Measurements from ENCODE around the gene USP6NL. TPM values are rescaled to one million over a fixed set of nuclear protein-coding genes. Genes with fewer than 3 reads are reported as not detected.

USP6NL gene
- total RNA-seq, 2 experiments from 2014 or later: 0.49 to 1.1 TPM

Other genes with a start within 250 kb of the USP6NL start
- under 1 TPM in 1 of 2 experiments, not detected in 1; 0.16 TPM for gene ECHDC3, start 130.7 kb upstream of the USP6NL start, total RNA-seq
- under 1 TPM; 0.23 TPM for gene PROSER2, start 211.7 kb upstream of the USP6NL start, total RNA-seq

Data from activated CD8-positive, alpha-beta memory T cell treated with anti-CD3 and anti-CD28 coated beads, Interleukin-2, amount 10 ng/mL, durations not matched to agents 7 days and 5 days (primary cell).